ENCODE measurements around the gene SCGB1C1. TPM values are rescaled to one million over a fixed set of nuclear protein-coding genes. Genes with fewer than 3 reads are reported as not detected.

SCGB1C1 gene
- total RNA-seq, 1 experiment from 2014 or later: not detected

DNA sequence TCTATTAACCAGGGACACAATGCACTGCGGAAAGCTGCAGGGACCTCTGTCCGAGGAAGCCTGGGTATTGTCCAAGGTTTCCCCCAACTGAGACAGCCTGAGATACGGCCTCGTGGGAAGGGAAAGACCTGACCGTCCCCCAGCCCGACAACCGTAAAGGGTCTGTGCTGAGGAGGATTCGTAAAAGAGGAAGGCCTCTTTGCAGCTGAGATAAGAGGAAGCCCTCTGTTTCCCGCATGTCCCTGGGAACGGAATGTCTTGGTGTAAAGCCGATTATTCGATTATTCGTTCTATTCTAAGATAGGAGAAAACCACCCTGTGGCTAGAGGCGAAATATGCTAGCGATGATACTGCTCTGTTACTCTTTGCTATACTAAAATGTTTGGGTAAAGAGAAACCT is 9.1 kb downstream of the SCGB1C1 start:
- TF ChIP-seq, protein P1, sequence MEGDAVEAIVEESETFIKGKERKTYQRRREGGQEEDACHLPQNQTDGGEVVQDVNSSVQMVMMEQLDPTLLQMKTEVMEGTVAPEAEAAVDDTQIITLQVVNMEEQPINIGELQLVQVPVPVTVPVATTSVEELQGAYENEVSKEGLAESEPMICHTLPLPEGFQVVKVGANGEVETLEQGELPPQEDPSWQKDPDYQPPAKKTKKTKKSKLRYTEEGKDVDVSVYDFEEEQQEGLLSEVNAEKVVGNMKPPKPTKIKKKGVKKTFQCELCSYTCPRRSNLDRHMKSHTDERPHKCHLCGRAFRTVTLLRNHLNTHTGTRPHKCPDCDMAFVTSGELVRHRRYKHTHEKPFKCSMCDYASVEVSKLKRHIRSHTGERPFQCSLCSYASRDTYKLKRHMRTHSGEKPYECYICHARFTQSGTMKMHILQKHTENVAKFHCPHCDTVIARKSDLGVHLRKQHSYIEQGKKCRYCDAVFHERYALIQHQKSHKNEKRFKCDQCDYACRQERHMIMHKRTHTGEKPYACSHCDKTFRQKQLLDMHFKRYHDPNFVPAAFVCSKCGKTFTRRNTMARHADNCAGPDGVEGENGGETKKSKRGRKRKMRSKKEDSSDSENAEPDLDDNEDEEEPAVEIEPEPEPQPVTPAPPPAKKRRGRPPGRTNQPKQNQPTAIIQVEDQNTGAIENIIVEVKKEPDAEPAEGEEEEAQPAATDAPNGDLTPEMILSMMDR (IDR thresholded peaks at IDR 0.05; ENCODE audit: unreplicated experiment): no peak
- intact Hi-C loops (cut with micrococcal nuclease): no loop called here

DNA sequence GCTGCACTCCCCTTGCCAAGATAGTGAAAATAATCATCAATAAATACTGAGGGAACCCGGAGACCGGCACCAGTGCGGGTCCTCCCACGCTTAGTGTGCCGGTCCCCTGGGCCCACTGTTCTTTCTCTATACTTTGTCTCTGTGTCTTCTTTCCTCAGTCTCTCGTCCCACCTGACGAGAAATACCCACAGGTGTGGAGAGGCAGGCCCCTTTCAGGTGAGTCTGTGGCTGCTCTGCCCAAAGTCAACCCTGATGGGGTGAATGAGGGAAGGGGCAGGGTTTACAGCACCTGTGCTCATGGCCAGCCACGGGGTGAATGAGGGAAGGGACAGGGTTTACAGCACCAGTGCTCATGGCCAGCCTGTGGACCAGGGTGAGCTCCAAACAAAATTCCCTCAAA is 9.6 kb downstream of the SCGB1C1 start:
- H3K4me3 Mint-ChIP-seq (ENCODE audit: unreplicated experiment): no peak overlapping the region
- CTCF ChIA-PET: interaction anchor here (0.5 to 5.0 kb wide), 3 partner anchors 246 to 1329 kb away, joined by 4 to 18 read pairs (median 5); no protein-coding TSS in a partner anchor
- intact Hi-C loops (cut with micrococcal nuclease): no loop called here
- H3K27ac Mint-ChIP-seq (ENCODE audit: low read depth, unreplicated experiment): no peak overlapping the region
- H3K4me1 Mint-ChIP-seq (ENCODE audit: insufficient read depth, unreplicated experiment): peaks cover 10% of the 10 kb centered on the region
- DNase-seq (ENCODE audit: unreplicated experiment): no peak
- no TSS peak for BruUV-seq (replicated peaks)
- H3K36me3 Mint-ChIP-seq (ENCODE audit: insufficient read depth, unreplicated experiment): peaks cover 11% of the 10 kb centered on the region
- H3K9me3 Mint-ChIP-seq (ENCODE audit: unreplicated experiment): no peaks in the 10 kb centered on the region
- POLR2A ChIA-PET: no interaction called here
- no peaks in the 10 kb centered on the region for H3K27me3 Mint-ChIP-seq (ENCODE audit: insufficient read depth, unreplicated experiment)
- TF ChIP-seq, protein P1 (IDR thresholded peaks at IDR 0.05; ENCODE audit: unreplicated experiment): no peak

More for the DNA sequence above, 9.1 kb downstream of the SCGB1C1 start:
- no TSS peak for BruUV-seq (replicated peaks)
- Mint-ChIP-seq H3K4me3 (ENCODE audit: unreplicated experiment) (no peak overlapping the region), H3K4me1 (ENCODE audit: insufficient read depth, unreplicated experiment) (peaks cover 10% of the 10 kb centered on the region), H3K27ac (ENCODE audit: low read depth, unreplicated experiment) (no peak overlapping the region), H3K9me3 (ENCODE audit: unreplicated experiment) (no peaks in the 10 kb centered on the region), H3K27me3 (ENCODE audit: insufficient read depth, unreplicated experiment) (no peaks in the 10 kb centered on the region), H3K36me3 (ENCODE audit: insufficient read depth, unreplicated experiment) (peaks cover 6% of the 10 kb centered on the region)
- POLR2A ChIA-PET: no interaction called here
- CTCF ChIA-PET: no interaction called here
- no peak for DNase-seq (ENCODE audit: unreplicated experiment)

DNA sequence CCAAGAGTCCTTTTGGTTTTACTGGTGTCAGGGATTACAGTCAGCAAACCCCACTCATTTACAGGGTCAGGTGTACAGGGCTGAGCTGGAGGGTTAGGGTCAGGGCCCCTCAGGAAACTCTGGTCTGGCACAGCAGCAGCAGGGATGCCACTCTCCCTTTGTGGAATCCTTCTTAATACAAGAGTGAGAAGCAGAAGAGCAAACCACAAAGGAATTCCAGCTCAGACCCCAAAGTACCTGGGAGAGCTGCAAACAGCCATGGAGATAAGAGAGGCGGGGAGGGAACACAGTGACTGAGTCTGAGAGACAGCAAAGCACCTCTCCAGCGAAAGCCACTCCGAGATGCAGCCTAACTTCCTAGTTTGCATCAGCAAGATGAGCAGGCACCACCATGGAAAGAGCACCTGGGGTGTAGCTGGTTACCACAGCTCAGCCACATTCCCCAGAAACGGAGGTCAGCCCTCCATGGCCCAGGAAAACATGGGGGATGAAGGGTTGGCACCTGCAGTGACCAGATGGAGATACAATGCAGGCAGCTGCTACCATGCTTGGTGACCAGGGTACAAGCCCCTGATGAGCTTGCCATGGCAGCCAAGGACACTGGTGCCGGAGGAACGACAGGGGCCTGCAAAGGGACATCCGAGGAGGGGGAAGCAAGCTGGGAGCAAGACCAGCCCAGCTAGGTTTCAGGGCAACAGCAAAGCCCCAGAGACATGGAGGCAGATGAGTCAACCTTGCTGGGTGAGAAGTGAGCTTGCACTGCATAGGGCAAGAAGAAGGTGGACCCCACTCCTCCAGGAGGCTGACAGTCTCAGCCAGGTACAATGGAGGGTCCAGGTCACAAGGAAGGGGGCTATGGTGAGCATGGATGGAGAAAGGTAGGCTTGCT is 10.4 kb downstream of the SCGB1C1 start:
- POLR2A ChIA-PET: no interaction called here
- TF ChIP-seq, protein P1 (IDR thresholded peaks at IDR 0.05; ENCODE audit: unreplicated experiment): no peak
- intact Hi-C loops (cut with micrococcal nuclease): no loop called here
- BruUV-seq (replicated peaks): no TSS peak
- H3K4me1 Mint-ChIP-seq (ENCODE audit: insufficient read depth, unreplicated experiment): peaks cover 10% of the 10 kb centered on the region
- no peak for DNase-seq (ENCODE audit: unreplicated experiment)
- no peaks in the 10 kb centered on the region for H3K27me3 Mint-ChIP-seq (ENCODE audit: insufficient read depth, unreplicated experiment)
- CTCF ChIA-PET: interaction anchor here (0.6 to 5.0 kb wide), 3 partner anchors 160 to 1329 kb away, joined by 3 to 18 read pairs (median 4); no protein-coding TSS in a partner anchor
- H3K4me3 Mint-ChIP-seq (ENCODE audit: unreplicated experiment): no peak overlapping the region
- H3K9me3 Mint-ChIP-seq (ENCODE audit: unreplicated experiment): no peaks in the 10 kb centered on the region
- peaks cover 14% of the 10 kb centered on the region for H3K36me3 Mint-ChIP-seq (ENCODE audit: insufficient read depth, unreplicated experiment)
- no peak overlapping the region for H3K27ac Mint-ChIP-seq (ENCODE audit: low read depth, unreplicated experiment)

DNA sequence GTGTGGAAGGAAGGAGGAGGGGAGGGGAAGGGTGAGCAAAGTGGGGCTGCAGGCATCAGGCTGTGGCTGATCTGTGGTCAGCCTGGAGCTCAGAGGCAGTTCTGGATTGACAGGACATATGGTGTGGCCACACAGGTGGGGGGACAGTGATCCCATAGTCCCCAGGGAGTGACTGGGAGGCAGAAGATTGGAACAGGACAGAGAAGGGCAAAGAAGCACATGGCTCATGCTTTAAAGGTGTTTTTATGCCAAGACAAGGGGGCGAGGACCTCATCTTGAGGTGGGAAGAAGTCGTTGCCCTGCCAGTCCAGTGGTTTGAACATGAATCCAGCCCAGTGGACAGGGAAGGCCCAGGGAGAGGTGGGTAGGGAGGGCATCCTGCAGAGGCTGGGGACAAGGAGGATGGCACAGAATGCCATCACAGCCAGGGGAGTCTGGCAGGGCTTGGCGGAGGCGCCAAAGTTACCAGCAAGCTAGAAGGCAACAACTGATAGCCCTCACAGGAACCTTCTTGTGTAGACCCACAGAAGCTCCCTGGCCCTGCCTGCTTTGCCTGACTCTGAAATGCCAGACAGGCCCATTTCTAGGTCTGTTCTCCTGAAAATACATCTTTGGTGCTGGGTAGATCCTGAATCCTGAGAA is 11.2 kb downstream of the SCGB1C1 start:
- Mint-ChIP-seq H3K36me3 (ENCODE audit: insufficient read depth, unreplicated experiment) (peaks cover 14% of the 10 kb centered on the region), H3K4me3 (ENCODE audit: unreplicated experiment) (no peak overlapping the region), H3K27me3 (ENCODE audit: insufficient read depth, unreplicated experiment) (no peaks in the 10 kb centered on the region), H3K4me1 (ENCODE audit: insufficient read depth, unreplicated experiment) (peaks cover 10% of the 10 kb centered on the region), H3K9me3 (ENCODE audit: unreplicated experiment) (no peaks in the 10 kb centered on the region), H3K27ac (ENCODE audit: low read depth, unreplicated experiment) (no peak overlapping the region)
- CTCF ChIA-PET: interaction anchor here (5.0 kb wide), 1 partner anchor 245 kb away, joined by 18 read pairs; no protein-coding TSS in a partner anchor
- intact Hi-C loops (cut with micrococcal nuclease): no loop called here
- POLR2A ChIA-PET: no interaction called here
- TF ChIP-seq, protein P1 (IDR thresholded peaks at IDR 0.05; ENCODE audit: unreplicated experiment): no peak
- DNase-seq (ENCODE audit: unreplicated experiment): no peak
- BruUV-seq (replicated peaks): no TSS peak
